ENCODE data around the gene SIRT5. TPM values are rescaled to one million over a fixed set of nuclear protein-coding genes. Genes with fewer than 3 reads are reported as not detected.

The SIRT5 gene
- total RNA-seq, 4 donors from 2014 or later: 7.5 to 13.3 (median 11.7) TPM

- Histone ChIP-seq H3K4me1 (no peaks in the 10 kb centered on the region), H3K36me3 (peaks cover 0 to 38% (median 0%) of the 10 kb centered on the region in 3 donors), H3K27me3 (no peaks in the 10 kb centered on the region), H3K9me3 (no peaks in the 10 kb centered on the region), H3K27ac (no peak overlapping the region), H3K4me3 (no peak overlapping the region)
- DNase-seq (ENCODE audit: low spot score in 2 of 2): no peak
- TF ChIP-seq CTCF (IDR thresholded peaks at IDR 0.05) (no peak), EP300 (IDR thresholded peaks at IDR 0.05) (no peak), POLR2A (IDR thresholded peaks at IDR 0.05) (no peak)
Measured at GRCh38 chr6:13648850-13649249, 74.4 kb downstream of the SIRT5 start.

- TF ChIP-seq CTCF (IDR thresholded peaks at IDR 0.05) (no peak), EP300 (IDR thresholded peaks at IDR 0.05) (no peak), POLR2A (IDR thresholded peaks at IDR 0.05) (no peak)
- WGBS, 2 donors: 95 to 96% methylated on average over 4 of the region's 4 CpGs
- no peak for DNase-seq (ENCODE audit: low spot score in 2 of 2)
Measured at GRCh38 chr6:13649393-13649792, 75.0 kb downstream of the SIRT5 start.

GRCh38 chr6:13653296-13653695 is 78.9 kb downstream of the SIRT5 start:
- Histone ChIP-seq H3K9me3 (no peaks in the 10 kb centered on the region), H3K27ac (no peak overlapping the region), H3K4me1 (no peaks in the 10 kb centered on the region), H3K4me3 (no peak overlapping the region), H3K27me3 (no peaks in the 10 kb centered on the region), H3K36me3 (peaks cover 0 to 20% (median 0%) of the 10 kb centered on the region in 3 donors)
- WGBS, 2 donors: 77 to 82% methylated on average over 2 of the region's 2 CpGs
- TF ChIP-seq EP300 (IDR thresholded peaks at IDR 0.05) (no peak), POLR2A (IDR thresholded peaks at IDR 0.05) (no peak), CTCF (IDR thresholded peaks at IDR 0.05) (no peak)
- no peak for DNase-seq (ENCODE audit: low spot score in 2 of 2)

More at GRCh38 chr6:13649393-13649792, 75.0 kb downstream of the SIRT5 start:
- no peak overlapping the region for H3K4me3 ChIP-seq
- no peaks in the 10 kb centered on the region for H3K9me3 ChIP-seq
- H3K36me3 ChIP-seq: peaks cover 0 to 37% (median 0%) of the 10 kb centered on the region in 3 donors
- no peaks in the 10 kb centered on the region for H3K4me1 ChIP-seq
- H3K27me3 ChIP-seq: no peaks in the 10 kb centered on the region
- no peak overlapping the region for H3K27ac ChIP-seq

- no peaks in the 10 kb centered on the region for H3K27me3 ChIP-seq
- TF ChIP-seq CTCF (IDR thresholded peaks at IDR 0.05) (no peak), POLR2A (IDR thresholded peaks at IDR 0.05) (no peak), EP300 (IDR thresholded peaks at IDR 0.05) (no peak)
Measured at GRCh38 chr6:13654496-13654895, 80.1 kb downstream of the SIRT5 start.

GRCh38 chr6:13655700-13656099 is 81.3 kb downstream of the SIRT5 start:
- TF ChIP-seq POLR2A (IDR thresholded peaks at IDR 0.05): no peak
- no peak for TF ChIP-seq CTCF (IDR thresholded peaks at IDR 0.05)
- no peak for TF ChIP-seq EP300 (IDR thresholded peaks at IDR 0.05)
- no peak for DNase-seq (ENCODE audit: low spot score in 2 of 2)
- H3K4me1 ChIP-seq: peaks cover 0 to 7% (median 0%) of the 10 kb centered on the region in 4 donors
- no peak overlapping the region for H3K27ac ChIP-seq
- WGBS, 2 donors: 74 to 75% methylated on average over 1 of the region's 1 CpG
- no peaks in the 10 kb centered on the region for H3K27me3 ChIP-seq
- H3K9me3 ChIP-seq: no peaks in the 10 kb centered on the region
- H3K4me3 ChIP-seq: no peak overlapping the region
- peaks cover 0 to 13% (median 0%) of the 10 kb centered on the region in 3 donors for H3K36me3 ChIP-seq

More at GRCh38 chr6:13654496-13654895, 80.1 kb downstream of the SIRT5 start:
- DNase-seq (ENCODE audit: low spot score in 2 of 2): no peak
- Histone ChIP-seq H3K4me1 (peaks cover 0 to 5% (median 0%) of the 10 kb centered on the region in 4 donors), H3K36me3 (peaks cover 0 to 19% (median 0%) of the 10 kb centered on the region in 3 donors), H3K9me3 (no peaks in the 10 kb centered on the region), H3K4me3 (no peak overlapping the region), H3K27ac (no peak overlapping the region)

Data from tibial nerve (tissue), 4 donors.